ENCODE data around the gene FAM185A.

DNA sequence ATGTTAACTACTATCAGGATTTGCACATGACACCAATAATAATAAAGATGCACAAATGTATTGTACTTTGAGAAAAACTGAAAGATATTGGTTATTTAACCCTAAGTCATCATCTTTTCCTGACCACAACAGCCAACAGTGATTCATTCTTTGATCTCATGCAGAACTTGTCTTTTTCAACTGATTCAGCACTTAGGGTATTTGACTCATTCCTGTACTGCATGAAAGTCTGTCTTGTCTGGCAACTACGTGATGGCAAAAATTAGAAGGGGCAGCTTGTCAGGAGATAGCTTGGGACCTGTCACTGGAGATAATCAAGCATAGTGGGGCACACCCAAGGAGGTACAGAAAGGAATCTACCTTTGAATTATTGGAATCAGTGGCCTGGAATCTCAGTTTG lies 86.2 kb downstream of the FAM185A start:
- TF ChIP-seq POLR2A (IDR thresholded peaks at IDR 0.05): no peak
- TF ChIP-seq, protein P1, sequence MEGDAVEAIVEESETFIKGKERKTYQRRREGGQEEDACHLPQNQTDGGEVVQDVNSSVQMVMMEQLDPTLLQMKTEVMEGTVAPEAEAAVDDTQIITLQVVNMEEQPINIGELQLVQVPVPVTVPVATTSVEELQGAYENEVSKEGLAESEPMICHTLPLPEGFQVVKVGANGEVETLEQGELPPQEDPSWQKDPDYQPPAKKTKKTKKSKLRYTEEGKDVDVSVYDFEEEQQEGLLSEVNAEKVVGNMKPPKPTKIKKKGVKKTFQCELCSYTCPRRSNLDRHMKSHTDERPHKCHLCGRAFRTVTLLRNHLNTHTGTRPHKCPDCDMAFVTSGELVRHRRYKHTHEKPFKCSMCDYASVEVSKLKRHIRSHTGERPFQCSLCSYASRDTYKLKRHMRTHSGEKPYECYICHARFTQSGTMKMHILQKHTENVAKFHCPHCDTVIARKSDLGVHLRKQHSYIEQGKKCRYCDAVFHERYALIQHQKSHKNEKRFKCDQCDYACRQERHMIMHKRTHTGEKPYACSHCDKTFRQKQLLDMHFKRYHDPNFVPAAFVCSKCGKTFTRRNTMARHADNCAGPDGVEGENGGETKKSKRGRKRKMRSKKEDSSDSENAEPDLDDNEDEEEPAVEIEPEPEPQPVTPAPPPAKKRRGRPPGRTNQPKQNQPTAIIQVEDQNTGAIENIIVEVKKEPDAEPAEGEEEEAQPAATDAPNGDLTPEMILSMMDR (IDR thresholded peaks at IDR 0.05): no peak
